ENCODE results near the gene GYG2.

DNA sequence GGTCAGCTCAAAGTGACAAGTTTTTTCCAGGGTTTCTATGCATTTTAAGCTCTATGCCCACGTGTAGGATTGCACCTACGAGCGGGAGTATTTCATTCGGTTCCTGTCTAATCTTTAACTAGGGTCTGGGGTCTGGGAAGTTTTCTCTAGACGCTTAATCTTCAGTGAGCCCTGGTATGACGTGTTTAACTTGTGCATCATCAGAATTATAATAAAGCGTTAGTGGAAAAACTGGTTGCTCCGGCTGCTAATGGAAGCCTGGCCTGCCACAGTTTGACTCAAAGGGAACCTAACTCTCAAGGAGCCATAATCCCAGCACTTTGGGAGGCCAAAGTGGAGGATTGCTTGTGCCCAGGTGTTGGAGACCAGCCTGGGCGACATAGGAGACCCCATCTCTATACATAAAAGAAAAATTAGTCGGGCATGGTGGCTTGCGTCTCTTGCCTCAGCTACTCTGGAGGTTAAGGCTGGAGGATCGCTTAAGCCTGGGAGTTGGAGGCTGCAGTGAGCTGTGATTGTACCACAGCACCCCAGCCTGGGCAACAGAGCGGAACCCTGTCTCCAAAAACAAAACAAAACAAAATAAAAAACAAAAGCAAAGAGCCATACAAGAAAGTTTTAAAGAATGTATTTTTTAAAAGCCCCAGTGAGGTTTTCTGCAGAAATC is 70.2 kb downstream of the GYG2 start:
- no peak for TF ChIP-seq CTCF (IDR thresholded peaks at IDR 0.05; ENCODE audit: poor library complexity)
- no peak for TF ChIP-seq EZH2 (IDR thresholded peaks at IDR 0.05; ENCODE audit: borderline replicate concordance)

Measured in hepatocyte (in vitro differentiated cells).